K562 (cell line): Measurements from ENCODE around the gene CPPED1. TPM values are rescaled to one million over a fixed set of nuclear protein-coding genes. Genes with fewer than 3 reads are reported as not detected.

Experiments used
- ARNT ChIP-seq, 2 experiments: fragments of 450-650 bp; IDR thresholded peaks; 2 replicates each; pipeline ENCODE4 v1.6.1; 2016; ENCODE audit warnings: mild to moderate bottlenecking in 1 of 2
- CBX3 ChIP-seq, 2 experiments: IDR thresholded peaks; 1 replicate in 1 of 2; 2 replicates in 1 of 2; pipeline ENCODE4 v1.6.1; 2012; ENCODE audit warnings: inconsistent platforms in 2 of 2, low read length in 2 of 2, borderline replicate concordance in 1 of 2, control low read depth in 1 of 2
- RAD51 ChIP-seq: fragments of 450-650 bp; IDR thresholded peaks from 2 replicates; pipeline ENCODE4 v1.7.1; 2016; ENCODE audit warnings: low read depth, mild to moderate bottlenecking, borderline replicate concordance
- RERE ChIP-seq: sonication (generic); formaldehyde crosslinking; IDR thresholded peaks from 2 replicates; pipeline ENCODE4 v1.8.0; 2023; ENCODE audit warnings: missing genetic modification reagents, mild to moderate bottlenecking, borderline replicate concordance
- STAT6 ChIP-seq: sonication (generic); formaldehyde crosslinking; IDR thresholded peaks from 2 replicates; pipeline ENCODE4 v1.8.1; 2023; ENCODE audit warnings: mild to moderate bottlenecking, missing genetic modification reagents
- USF1 ChIP-seq: sonication (generic); formaldehyde crosslinking; IDR thresholded peaks from 2 replicates; pipeline ENCODE4 v1.9.0; 2022; ENCODE audit warnings: mild to moderate bottlenecking, missing genetic modification reagents
- ZNF518B ChIP-seq: fragments of 250-450 bp; sonication (Bioruptor Pico); IDR thresholded peaks from 2 replicates; pipeline ENCODE4 v1.5.0; 2021; ENCODE audit warnings: mild to moderate bottlenecking, moderate library complexity
- polyA plus RNA-seq, 8 experiments: library from polyadenylated mRNA; depleted of rRNA in 4 of 8; stranded (reverse) in 5 of 8; unstranded in 3 of 8; fragments of >200 nt; fragmentation: Nextera tagmentation in 2 of 8; fragmentation: Illumina TruSeq in 1 of 8; extraction: Ambion mirVana in 2 of 8; extraction: Trizol in 1 of 8; gene quantifications; 2 replicates each; pipeline versions ENCODE4 v1.2.1 to v1.2.3, GENCODE V29; 2011 to 2014; ENCODE audit warnings: inconsistent platforms in 1 of 8, missing spikeins in 1 of 8
- total RNA-seq, 7 experiments: library from RNA; depleted of rRNA in 6 of 7; stranded (reverse); fragments of >200 nt in 6 of 7; fragmentation: Illumina TruSeq in 2 of 7; extraction: Trizol in 2 of 7; gene quantifications; 2 replicates each; pipeline versions ENCODE4 v1.2.1 to v1.2.3, GENCODE V29; 2011 to 2021; ENCODE audit warnings: low replicate concordance in 1 of 7
- TF ChIP-seq, protein P1 (sequence below): sonication (generic); formaldehyde crosslinking; IDR thresholded peaks from 2 replicates; pipeline ENCODE4 v1.5.0; 2020; ENCODE audit warnings: missing genetic modification reagents

The CPPED1 gene
- total and polyA plus RNA-seq, 9 of the 15 experiments (the other 6 are each of a cell fraction or from before 2014, with no cell fraction given) = 7.5 to 25.7 (median 16.9) TPM

GRCh38 chr16:12766853-12767252 lies 36.8 kb downstream of the CPPED1 start (continued):
- TF ChIP-seq RERE = no peak
- TF ChIP-seq ARNT (IDR thresholded peaks at IDR 0.05) = no peak
- TF ChIP-seq, protein P1, sequence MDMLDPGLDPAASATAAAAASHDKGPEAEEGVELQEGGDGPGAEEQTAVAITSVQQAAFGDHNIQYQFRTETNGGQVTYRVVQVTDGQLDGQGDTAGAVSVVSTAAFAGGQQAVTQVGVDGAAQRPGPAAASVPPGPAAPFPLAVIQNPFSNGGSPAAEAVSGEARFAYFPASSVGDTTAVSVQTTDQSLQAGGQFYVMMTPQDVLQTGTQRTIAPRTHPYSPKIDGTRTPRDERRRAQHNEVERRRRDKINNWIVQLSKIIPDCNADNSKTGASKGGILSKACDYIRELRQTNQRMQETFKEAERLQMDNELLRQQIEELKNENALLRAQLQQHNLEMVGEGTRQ (CRISPR knock-in tag) = peak; percentile 78
- no peak for TF ChIP-seq STAT6 (CRISPR knock-in tag)
- peak; percentile 88 for TF ChIP-seq USF1 (CRISPR knock-in tag)
- peak; percentile 44; the same call in 1 of the 2 replicates for TF ChIP-seq RAD51
- TF ChIP-seq CBX3 (IDR thresholded peaks at IDR 0.05; ENCODE audit: borderline replicate concordance in 1 of 2, low read length in 2 of 2) = no peak
- no peak for TF ChIP-seq ZNF518B (CRISPR knock-in tag)
